K562 (cell line): ENCODE data around the gene LDLRAD1.

Source experiments
- ARNT ChIP-seq, 2 experiments: fragments of 450-650 bp; IDR thresholded peaks; 2 replicates each; pipeline ENCODE4 v1.6.1; 2016; ENCODE audit warnings: mild to moderate bottlenecking in 1 of 2
- CTCF ChIP-seq, 3 experiments: IDR thresholded peaks in 2 of 3; conservative IDR thresholded peaks in 1 of 3; 2 replicates each; pipeline ENCODE4 v1.5.1; 2011 to 2012; ENCODE audit warnings: low read length in 3 of 3, mild to moderate bottlenecking in 3 of 3, control low read depth in 2 of 3, improper control_type of control experiment in 1 of 3, inconsistent platforms in 1 of 3, low read depth in 1 of 3, mixed read lengths in 1 of 3, moderate library complexity in 1 of 3; ENCODE audit not compliant: insufficient read depth in 2 of 3
- FOXJ3 ChIP-seq: sonication (generic); formaldehyde crosslinking; IDR thresholded peaks from 2 replicates; pipeline ENCODE4 v1.4.0; 2020; ENCODE audit warnings: mild to moderate bottlenecking, missing genetic modification reagents
- POLR2AphosphoS5 ChIP-seq: IDR thresholded peaks from 2 replicates; pipeline ENCODE4 v1.6.1; 2011; ENCODE audit warnings: mild to moderate bottlenecking, low read depth, low read length, moderate library complexity; ENCODE audit not compliant: control insufficient read depth, insufficient read depth
- SIN3A ChIP-seq, 2 experiments: fragments of 150-350 bp in 1 of 2; IDR thresholded peaks; 2 replicates each; pipeline ENCODE4 v1.6.1; 2011 to 2016; ENCODE audit warnings: borderline replicate concordance in 2 of 2, low read depth in 2 of 2, low read length in 2 of 2, mild to moderate bottlenecking in 2 of 2, moderate library complexity in 2 of 2; ENCODE audit not compliant: control insufficient read depth in 1 of 2
- ZBTB1 ChIP-seq: sonication (generic); formaldehyde crosslinking; IDR thresholded peaks from 2 replicates; pipeline ENCODE4 v1.8.1; 2023; ENCODE audit warnings: missing genetic modification reagents, low read depth, mild to moderate bottlenecking, borderline replicate concordance

DNA sequence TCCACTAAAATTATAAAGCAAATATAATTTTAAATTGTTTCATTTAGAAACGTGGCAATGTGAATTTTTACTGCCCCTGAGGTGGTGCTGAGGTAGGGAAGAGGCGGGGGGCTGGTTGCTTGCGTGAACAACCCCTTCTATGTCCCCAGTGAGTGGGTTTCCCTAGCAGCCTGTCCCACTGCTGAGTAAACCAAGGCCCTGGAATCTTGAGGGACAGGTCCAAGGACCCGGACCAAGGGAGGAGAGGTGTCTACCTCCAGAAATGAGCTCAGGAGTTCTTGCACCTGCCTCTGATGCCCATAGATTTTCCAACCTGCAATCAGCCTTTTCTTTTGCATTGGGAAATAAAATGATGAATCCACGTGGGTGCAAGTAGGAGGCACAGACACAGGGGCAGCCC, 649 bp upstream of the LDLRAD1 start:
- TF ChIP-seq FOXJ3 (CRISPR knock-in tag), result no peak
- no peak for TF ChIP-seq ZBTB1 (CRISPR knock-in tag)
- no peak for TF ChIP-seq POLR2AphosphoS5
- no peak for TF ChIP-seq SIN3A (IDR thresholded peaks at IDR 0.05; ENCODE audit: borderline replicate concordance in 2 of 2, control insufficient read depth in 1 of 2, low read depth in 2 of 2, low read length in 2 of 2)
- no peak for TF ChIP-seq ARNT (IDR thresholded peaks at IDR 0.05)
- TF ChIP-seq CTCF (IDR thresholded peaks at IDR 0.05 in 2 of 3, conservative IDR thresholded peaks at IDR 0.05 in 1 of 3; ENCODE audit: insufficient read depth in 2 of 3, low read depth in 1 of 3, low read length in 3 of 3), result no peak
